GM19438 (cell line): Measurements from ENCODE around the gene EEFSEC.

ENCODE experiments used
- ATAC-seq: cut with Tn5 transposase; IDR thresholded peaks from one replicate; pipeline ENCODE4 v1.9.1; 2021; ENCODE audit warnings: low read depth; ENCODE audit not compliant: unreplicated experiment

The EEFSEC gene, protein sequence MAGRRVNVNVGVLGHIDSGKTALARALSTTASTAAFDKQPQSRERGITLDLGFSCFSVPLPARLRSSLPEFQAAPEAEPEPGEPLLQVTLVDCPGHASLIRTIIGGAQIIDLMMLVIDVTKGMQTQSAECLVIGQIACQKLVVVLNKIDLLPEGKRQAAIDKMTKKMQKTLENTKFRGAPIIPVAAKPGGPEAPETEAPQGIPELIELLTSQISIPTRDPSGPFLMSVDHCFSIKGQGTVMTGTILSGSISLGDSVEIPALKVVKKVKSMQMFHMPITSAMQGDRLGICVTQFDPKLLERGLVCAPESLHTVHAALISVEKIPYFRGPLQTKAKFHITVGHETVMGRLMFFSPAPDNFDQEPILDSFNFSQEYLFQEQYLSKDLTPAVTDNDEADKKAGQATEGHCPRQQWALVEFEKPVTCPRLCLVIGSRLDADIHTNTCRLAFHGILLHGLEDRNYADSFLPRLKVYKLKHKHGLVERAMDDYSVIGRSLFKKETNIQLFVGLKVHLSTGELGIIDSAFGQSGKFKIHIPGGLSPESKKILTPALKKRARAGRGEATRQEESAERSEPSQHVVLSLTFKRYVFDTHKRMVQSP

DNA sequence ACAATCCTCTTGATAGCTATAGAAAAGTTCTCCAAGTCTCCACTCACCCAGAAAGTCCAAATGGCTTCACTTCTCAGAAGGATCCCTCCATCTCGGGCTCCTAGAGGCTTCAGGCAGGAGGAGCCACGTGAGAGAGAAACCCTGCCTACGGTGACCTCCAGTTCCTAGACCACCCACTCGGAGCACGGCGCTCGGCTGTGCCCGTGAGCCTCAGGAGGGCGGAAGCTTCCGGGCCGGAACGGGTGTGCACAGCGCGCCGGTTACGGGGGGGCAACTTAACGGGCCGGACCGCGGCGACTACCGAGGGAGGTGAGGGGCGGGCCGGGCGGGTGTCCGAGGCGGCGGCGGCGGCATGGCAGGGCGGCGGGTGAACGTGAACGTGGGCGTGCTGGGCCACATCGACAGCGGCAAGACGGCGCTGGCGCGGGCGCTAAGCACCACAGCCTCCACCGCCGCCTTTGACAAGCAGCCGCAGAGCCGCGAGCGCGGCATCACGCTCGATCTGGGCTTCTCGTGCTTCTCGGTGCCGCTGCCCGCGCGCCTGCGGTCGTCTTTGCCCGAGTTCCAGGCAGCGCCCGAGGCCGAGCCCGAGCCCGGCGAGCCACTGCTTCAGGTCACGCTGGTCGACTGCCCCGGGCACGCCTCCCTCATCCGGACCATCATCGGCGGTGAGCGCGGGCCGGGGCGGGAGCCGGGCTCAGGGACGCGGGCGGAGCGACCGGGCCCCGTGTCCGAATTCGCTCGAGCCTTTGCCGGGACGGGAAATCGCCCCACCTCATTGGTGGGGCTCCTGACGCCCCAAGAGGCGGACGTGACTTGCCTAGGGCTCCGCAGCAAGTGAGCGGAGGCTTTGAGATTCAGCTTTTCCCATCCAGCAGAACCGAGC, at the start of gene EEFSEC:
EEFSEC (plus strand) TSS at position 326 of the 886 bp plus-strand sequence; CDS start at position 353, 27 bp downstream.
- ATAC-seq = peak; percentile 88

DNA sequence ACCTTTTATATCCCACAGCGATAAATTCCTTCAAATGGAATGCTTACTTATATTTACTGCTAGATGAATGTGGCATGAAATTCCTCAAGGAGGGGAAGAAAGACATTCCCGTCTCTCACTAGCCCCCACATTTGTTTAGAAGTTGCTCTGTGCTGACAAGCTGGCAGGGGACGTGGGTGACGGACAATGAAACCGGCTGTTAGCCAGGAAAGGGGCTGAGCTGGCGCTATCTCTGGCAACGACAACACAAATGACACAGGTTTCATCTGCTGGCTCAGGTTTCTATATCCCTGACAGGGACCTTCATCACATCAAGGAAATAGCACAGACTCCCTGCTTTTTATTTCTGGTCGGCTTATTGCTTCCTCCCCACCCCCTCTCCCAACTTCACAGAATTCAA, 45.4 kb upstream of the EEFSEC start:
- no peak for ATAC-seq

DNA sequence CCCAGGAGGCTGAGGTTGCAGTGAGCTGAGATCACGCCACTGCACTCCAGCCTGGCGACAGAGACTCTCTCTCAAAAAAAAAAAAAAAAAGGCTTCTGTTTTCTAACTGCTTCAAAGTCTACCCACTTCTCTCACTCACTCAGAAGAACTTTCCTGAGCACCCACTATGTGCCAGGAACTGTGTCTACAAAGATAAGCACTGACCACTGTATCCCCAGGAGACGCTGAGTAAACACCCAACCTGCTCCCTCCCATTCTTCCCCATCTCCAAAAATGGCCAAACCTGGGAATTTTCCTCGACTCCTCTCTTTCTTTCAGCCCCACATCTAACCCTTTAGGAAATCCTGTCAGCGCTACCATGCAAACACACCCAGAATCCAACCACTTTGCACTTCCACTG, 42.1 kb upstream of the EEFSEC start:
- no peak for ATAC-seq

DNA sequence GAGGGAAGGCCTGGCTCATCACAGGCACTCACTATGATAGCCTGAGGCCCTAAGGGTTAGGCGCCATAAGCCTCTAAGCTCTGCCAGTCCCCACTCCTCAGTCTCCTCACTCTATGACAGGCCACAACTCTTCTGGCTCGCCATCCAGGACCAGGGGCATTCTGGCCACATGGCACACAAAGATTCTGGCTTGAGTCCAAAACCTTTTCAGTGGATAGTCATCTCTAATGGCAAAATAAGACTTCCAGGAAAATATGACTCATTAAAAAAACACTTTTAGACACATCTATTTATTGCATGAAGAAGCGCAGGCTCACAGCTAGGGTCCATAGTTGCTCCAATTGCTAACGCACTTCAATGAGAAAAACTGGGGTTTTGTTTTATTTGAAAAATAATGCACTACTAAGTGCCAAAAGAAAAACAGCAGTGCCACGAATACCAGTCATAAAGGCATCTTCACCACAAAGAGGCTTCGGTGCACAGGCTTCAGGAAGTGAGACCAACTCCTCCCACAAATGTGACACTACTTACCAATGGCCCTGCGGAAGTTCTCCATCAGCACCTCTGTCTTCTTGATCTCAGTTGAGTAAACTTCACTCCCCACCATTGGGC, 40.8 kb upstream of the EEFSEC start:
- no peak for ATAC-seq

DNA sequence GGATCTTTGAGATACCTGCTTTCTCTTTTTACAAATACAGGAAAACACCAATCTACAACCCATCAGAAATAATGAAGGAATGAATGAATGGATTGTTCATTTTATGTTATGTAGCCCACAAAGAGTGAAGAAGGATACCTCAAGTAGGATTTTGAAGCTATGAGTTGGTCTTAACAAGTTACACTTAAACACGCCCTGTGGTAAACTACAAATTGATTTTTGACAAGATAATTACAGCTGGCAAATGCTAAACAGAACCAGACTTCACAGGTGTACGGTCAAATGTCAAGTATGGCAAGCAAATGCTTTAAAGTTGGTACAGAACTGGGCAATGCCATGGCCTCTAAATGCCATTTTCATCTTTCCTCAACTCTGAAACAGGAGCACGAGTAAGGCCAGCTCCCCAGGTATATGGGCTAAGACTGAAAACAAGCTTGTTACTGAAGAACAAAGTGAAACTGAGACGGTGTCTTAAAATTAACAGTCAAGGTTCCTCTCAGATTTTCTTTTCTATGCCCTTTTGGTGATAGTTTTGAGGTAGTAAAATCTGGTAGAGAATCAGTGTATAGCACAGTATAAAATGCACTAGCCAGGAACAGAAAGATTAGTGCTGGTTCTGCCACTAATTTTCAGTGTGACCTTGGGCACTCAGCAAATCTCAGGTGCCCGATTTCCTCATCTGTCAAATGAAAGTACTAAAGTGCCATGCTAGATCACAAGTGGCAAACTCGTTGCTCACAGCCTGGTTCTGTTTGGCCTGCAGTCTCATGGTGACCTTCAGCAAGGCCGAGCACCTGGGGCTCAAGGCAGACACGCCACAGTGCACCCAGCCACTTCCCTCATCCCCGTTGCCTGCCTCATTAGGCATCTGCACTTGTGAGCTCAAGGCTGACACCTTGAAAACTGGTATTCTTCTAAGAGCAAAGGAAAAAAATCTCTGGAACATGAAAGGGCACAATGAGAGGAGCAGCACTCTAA, 39.2 kb upstream of the EEFSEC start:
- peak; percentile 77 for ATAC-seq

DNA sequence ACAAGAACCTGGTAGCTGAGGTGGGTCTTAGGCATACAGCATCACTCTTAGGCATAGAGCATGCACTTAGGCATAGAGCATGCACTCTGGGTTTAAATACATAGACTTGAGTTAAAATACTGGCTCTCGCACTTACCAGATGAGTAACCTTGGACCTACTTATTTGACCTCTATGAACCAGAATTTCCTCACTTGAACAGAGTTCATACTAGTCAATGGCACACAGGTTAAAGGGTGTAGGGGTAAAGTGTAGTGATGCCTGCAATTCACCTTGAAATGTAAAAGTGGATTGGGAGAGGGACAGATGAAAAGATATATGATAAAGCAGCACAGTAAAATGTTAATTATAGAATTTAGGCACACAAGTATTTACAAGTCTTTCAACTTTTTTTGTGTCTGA, 31.3 kb upstream of the EEFSEC start:
- no peak for ATAC-seq

DNA sequence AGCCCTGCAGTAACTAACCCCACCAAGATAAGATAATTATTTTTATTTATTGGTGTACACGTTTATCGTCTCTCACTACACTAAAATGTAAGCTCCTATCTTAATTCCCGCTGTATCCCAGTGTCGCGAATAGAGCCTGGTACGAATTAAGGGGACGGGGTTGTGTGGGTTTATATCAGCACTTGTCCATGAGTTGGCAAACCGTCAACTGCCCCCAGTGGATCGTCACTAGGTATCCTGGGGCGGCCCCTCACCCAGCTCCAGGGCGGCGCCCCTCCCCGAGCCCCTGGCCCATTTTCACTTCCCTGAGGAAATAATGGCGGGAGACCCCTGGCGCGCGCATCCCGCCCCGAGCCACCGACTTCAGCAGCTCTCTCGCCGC, 30.1 kb upstream of the EEFSEC start:
- ATAC-seq = no peak

DNA sequence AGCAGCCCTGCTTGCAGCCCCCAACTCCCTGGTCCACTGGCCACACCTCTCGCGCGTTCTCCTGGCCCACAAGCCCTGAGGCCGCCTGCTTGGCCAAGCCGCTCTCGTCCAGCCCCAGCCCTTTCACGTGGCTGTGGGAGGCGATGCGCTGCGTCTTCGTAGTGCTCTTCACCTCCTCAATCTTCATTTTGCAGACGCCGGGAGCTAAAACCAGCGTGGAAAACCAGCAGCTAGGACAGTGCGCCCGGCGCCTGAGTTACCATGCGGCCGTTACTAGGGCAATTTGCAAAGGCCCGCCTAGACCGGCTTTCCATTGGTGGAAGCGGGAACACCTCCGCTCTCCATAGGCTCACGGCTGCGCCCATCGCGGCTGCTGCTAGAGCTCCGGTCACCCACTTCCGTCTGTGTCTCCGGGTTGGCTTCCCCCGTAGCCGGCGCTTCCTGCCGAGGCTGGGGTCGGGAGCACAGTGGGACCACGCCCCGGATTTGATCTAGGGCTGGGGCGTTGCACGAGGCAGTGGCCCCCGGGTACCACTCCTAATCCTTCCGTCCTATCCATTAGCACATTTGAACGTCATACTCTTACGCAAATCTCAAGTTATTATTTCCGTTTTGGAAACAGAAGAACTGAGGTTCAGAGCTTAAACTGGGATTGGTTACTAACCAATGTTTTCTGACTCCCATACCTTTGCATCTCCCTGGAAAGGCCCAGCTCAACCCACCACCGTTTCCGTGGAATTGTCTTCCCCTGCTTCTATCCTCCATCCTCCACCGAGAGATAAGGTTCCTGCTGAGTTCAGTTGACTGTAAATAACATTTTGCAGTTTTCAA, 29.5 kb upstream of the EEFSEC start, which contains the start of gene RUVBL1:
RUVBL1 (minus strand) TSS at position 275 of the 831 bp plus-strand sequence; CDS start at position 187, 88 bp downstream.
- peak; percentile 95 for ATAC-seq

DNA sequence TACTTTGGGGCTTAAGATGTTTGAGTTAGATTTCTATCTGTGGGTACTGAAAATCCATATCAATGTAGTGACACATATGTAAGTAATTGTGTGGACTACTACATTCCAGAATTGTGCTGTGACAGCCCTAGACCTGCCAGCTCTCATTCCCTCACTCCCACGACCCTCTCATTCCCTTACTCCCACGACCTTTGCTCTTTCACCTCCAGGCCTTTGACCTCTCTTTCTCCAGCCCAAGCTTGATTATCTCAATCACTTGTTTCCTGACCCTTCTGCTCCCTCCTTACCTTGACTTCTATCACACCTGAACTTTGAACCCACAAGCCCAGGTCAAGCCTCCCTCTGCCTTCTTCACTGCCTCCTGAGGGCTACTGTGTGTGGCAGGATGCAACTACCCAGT, 26.0 kb upstream of the EEFSEC start:
- ATAC-seq = no peak

DNA sequence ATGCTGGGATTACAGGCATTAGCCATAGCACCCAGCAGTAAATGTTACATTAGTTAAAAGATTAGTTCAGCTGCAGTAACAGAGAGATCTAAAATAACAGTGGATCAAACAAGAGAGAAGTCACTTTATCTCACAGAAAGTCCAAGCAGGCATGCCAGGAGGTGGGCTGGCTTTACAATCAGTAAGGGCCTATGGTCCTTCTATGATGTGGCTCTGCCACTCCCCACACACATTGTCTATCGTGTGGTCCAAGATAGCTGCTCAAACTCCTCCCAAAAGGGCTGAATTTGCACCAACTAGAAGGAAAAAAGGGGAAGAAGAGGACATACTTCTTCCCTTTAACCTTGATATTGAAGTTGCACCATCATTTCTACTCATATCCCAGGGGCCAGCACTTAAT, 25.0 kb upstream of the EEFSEC start:
- no peak for ATAC-seq

DNA sequence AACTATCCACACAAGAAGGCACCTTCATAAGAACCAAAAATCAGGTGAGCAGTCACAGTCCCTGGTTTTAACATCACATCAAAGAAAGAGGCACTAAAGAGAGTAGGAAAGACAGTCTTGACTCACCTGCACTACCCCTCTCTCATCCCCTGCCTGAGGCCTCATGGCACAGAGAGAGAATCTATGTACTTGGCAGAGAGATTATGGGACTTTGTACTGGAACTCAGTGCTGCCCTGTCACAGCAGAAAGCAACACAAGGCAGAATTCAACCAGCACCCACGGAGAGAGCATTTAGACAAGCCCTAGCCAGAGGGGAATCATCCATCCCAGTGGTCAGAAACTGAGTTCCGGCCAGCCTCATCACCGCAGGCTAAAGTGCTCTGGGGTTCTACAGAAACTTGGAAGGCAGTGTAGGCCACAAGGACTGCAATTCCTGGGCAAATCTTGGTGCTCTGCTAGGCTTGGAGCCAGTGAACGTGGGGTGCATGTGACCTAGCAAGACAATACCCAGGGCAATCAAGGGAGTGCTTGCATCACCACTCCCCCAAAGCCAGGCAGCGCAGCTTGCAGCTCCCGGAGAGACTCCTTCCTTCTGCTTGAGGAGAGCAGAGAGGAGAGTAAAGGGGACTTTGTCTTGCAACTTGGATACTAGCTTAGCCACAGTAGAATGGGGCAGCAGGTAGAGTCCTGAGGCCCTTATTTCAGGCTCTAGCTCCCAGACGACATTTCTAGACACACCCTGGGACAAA, 21.2 kb upstream of the EEFSEC start:
- no peak for ATAC-seq

DNA sequence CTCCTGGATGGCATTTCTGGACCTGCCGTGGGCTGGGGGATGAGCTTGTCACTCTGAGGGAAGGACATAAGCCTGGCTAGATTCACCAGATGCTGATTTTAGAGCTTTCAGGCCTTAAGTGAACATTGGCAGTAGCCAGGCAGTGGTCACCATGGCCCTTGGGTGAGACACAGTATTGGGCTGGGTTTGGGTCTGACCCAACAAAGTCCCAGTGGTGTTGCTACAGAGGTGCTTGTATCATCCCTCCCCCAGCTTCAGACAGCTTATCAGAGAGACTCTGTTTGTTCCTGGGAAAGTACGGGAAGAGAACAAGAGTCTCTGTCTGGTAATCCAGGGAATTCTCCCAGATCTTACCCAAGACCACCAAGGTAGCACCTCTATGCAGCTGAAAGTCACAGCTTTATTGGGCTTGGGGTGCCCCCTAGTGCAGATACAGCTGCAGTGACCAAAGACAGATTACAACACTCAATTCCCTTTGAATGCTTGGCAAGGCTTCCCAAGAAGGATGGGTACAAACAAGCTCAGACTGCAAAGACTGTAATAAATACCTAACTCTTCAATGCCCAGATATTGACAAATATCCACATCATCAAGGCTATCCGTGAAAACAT, 19.9 kb upstream of the EEFSEC start:
- no peak for ATAC-seq

DNA sequence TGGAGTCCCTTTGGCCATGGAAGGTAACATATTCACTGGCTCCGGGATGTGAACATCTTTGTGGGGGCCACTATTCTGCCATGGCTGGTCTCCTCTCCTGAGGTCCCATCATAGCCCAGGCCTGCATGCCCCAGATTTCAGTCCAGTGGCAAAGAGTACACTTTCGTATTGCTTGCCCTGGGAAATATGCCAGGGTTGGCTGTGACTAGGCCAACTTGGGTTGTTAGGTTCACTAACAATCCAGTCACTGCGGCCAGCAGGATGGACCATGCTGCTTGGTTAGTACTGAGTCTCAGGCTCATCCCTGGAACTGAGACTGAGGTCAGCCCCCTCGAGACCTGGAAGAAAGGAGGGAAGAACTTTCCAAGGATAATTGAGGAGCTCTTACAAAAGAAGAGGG, 9.8 kb upstream of the EEFSEC start:
- no peak for ATAC-seq

DNA sequence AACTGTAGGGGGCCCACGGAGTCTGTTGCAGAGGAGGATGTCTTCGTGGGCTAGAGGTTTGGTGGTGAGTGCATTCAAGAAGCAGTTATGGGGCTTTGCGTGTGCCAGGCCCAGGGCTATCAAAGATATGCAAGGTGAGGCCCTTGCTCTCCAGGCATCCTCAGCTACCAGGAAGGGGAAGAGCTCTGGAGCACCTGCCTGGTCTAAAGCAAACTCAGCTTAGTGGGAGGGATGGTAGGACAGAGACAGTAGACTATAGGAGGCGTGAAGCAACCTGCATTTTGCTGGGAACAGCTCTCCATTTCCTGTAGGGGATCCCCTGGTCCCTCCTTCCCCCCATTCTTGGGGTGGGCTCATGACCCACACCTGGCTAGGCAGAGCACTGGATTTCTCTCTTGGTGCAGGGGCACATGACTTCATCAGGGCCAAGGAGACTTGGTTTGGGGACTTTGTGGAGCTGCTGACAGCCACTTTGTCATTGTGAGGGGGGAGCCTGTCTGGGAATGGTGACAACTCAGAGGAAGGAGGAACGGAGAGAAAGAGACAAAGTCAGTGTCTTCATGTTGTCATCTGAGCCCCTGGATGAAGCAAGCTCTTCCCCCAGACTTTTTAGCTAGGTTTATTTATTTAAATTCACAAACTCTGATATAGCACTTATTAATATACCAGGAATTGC, 8.6 kb upstream of the EEFSEC start:
- ATAC-seq = no peak

DNA sequence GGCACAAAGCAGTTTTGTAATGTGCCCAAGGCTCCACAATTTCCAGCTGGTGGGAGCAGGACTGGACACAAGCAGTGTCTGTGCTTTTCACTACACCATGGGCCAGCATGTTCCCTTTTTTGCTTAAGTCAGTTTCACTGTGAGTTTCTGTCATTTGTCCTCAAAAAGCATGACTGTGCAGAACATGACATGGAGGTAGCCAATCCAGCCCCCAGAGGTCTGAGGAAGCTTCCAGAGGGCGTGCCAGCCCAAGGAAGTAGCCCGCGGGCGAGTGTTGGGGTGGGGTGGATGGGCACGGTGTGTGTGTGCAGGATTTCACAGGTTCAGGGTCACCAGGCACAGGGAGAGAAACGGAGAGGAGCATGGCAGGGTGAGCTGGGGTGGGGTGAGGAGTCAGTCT, 8.0 kb upstream of the EEFSEC start:
- no peak for ATAC-seq

DNA sequence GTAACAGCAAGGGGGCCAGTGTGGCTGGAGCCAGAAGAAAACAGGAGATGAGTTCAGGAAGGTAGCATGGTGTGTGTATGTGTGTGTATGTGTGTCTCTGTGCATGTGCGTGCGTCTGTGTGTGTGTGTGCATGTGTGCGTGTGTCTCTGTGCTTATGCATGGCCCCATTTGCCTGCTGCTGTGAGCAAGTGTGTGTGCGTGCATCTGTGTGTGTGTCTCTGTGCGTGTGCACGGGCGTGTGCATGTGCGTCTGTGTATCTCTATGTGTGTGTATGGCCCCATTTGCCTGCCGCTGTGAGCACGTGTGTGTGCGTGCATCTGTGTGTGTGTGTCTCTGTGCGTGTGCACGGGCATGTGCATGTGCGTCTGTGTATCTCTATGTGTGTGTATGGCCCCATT, 7.1 kb upstream of the EEFSEC start:
- no peak for ATAC-seq

DNA sequence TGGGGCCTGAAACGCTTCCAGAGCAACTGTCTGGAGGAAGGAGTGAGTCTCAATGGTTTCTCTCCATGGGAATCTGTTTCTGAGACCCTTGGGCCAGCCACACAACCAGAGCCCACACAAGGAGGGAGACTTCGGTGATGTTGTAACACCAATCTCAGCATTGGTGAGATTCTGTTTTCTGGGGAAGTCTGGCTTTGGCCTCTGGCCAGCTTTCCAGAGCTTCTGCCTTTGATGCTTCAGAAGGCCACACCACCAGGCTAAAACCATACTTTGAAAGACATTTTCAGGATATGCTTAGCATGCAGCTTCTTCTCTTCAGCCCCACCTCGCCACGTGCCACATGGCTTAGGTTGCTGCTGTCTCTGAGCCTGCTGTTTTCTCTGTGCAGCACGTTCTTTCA, 3.6 kb upstream of the EEFSEC start:
- no peak for ATAC-seq
